Activated CD4-positive, alpha-beta memory T cell treated with anti-CD3 and anti-CD28 coated beads for 36 hours (primary cell): ENCODE measurements around the gene IL17RE. TPM values are rescaled to one million over a fixed set of nuclear protein-coding genes. Genes with fewer than 3 reads are reported as not detected.

Source experiments
- total RNA-seq, 2 experiments: library from RNA; stranded (reverse); gene quantifications; one replicate each; pipeline ENCODE4 v1.2.3, GENCODE V29; 2021

The IL17RE gene
- total RNA-seq, 2 experiments from 2014 or later: 1.8 to 1.9 TPM

Other genes with a start within 250 kb of the IL17RE start
- not detected for gene CPNE9, start 199.0 kb upstream of the IL17RE start, total RNA-seq
- 10 to 100 TPM; 25.0 to 27.3 TPM for gene BRPF1, start 171.1 kb upstream of the IL17RE start, total RNA-seq
- gene OGG1, start 152.9 kb upstream of the IL17RE start, total RNA-seq: 10 to 100 TPM; 35.7 to 36.5 TPM
- 10 to 100 TPM; 48.2 to 51.9 TPM for gene CAMK1, start 132.9 kb upstream of the IL17RE start, total RNA-seq
- gene TADA3, start 110.4 kb upstream of the IL17RE start, total RNA-seq: 10 to 100 TPM; 86.9 to 92.1 TPM
- gene ARPC4, start 109.8 kb upstream of the IL17RE start, total RNA-seq: 100 to 1,000 TPM; 237 to 240 TPM
- gene TTLL3, start 92.6 kb upstream of the IL17RE start, total RNA-seq: 10 to 100 TPM; 49.6 to 49.7 TPM
- gene RPUSD3, start 58.8 kb upstream of the IL17RE start, total RNA-seq: 10 to 100 TPM; 79.0 to 80.8 TPM
- gene CIDEC, start 22.6 kb upstream of the IL17RE start, total RNA-seq: not detected
- gene JAGN1, start 12.2 kb upstream of the IL17RE start, total RNA-seq: 10 to 100 TPM; 25.0 to 27.8 TPM
- under 1 TPM; 0.40 to 0.46 TPM for gene IL17RC, start 14.2 kb downstream of the IL17RE start, total RNA-seq
- 10 to 100 TPM; 14.1 to 16.1 TPM for gene CRELD1, start 31.0 kb downstream of the IL17RE start, total RNA-seq
- gene PRRT3, start 49.6 kb downstream of the IL17RE start, total RNA-seq: 1 to 10 TPM; 7.8 to 8.2 TPM
- 10 to 100 TPM; 35.8 to 39.8 TPM for gene EMC3, start 84.0 kb downstream of the IL17RE start, total RNA-seq
- gene FANCD2, start 123.6 kb downstream of the IL17RE start, total RNA-seq: 10 to 100 TPM; 83.9 to 89.4 TPM
- gene FANCD2OS, start 205.4 kb downstream of the IL17RE start, total RNA-seq: not detected
- gene BRK1, start 212.8 kb downstream of the IL17RE start, total RNA-seq: 10 to 100 TPM; 70.3 to 76.1 TPM
- gene VHL, start 238.9 kb downstream of the IL17RE start, total RNA-seq: 10 to 100 TPM; 47.0 to 51.3 TPM